Thoracic aorta (tissue), 2 donors: Measurements from ENCODE around the gene ROBO1. TPM values are rescaled to one million over a fixed set of nuclear protein-coding genes. Genes with fewer than 3 reads are reported as not detected.

Source experiments
- ATAC-seq: fragments of 150-250 bp; one replicate; pipeline ENCODE4 v1.8.0; 2017; ENCODE audit warnings: low read depth; ENCODE audit not compliant: insufficient number of reproducible peaks, low FRiP score
- DNase-seq: peaks from one replicate; pipeline ENCODE4 v3.0.0-alpha.2; 2020; ENCODE audit warnings: low spot score
- H3K27ac ChIP-seq, 2 donors: fragments of 200-600 bp; sonication (generic); 1 replicate in 1 of 2; 2 replicates in 1 of 2; pipeline ENCODE4 v1.5.1; 2016; ENCODE audit warnings: mild to moderate bottlenecking in 2 of 2, moderate library complexity in 2 of 2
- H3K27me3 ChIP-seq: fragments of 200-600 bp; sonication (generic); replicated peaks from 2 replicates; pipeline ENCODE4 v1.6.0; 2016; ENCODE audit warnings: mild to moderate bottlenecking; ENCODE audit not compliant: insufficient read depth
- H3K36me3 ChIP-seq: fragments of 200-600 bp; sonication (generic); one replicate; pipeline ENCODE4 v1.5.1; 2016
- H3K4me1 ChIP-seq, 2 donors: fragments of 200-600 bp; sonication (generic); 1 replicate in 1 of 2; 2 replicates in 1 of 2; pipeline versions ENCODE4 v1.5.1 to v1.6.0; 2016; ENCODE audit warnings: low read depth in 2 of 2, mild to moderate bottlenecking in 1 of 2; ENCODE audit not compliant: control insufficient read depth in 1 of 2
- H3K4me3 ChIP-seq: fragments of 200-600 bp; sonication (generic); 2 replicates; pipeline ENCODE4 v1.5.1; 2016; ENCODE audit warnings: mild to moderate bottlenecking
- H3K9me3 ChIP-seq: fragments of 200-600 bp; sonication (generic); 2 replicates; pipeline ENCODE4 v1.5.1; 2016
- CTCF ChIP-seq: fragments of 200-600 bp; sonication (generic); IDR thresholded peaks from one replicate; pipeline ENCODE4 v1.5.1; 2019; ENCODE audit warnings: antibody characterized with exemption
- total RNA-seq, 2 donors: library from RNA; depleted of rRNA; stranded (reverse); fragments of >200 nt; gene quantifications; one replicate each; pipeline versions ENCODE4 v1.1.0 to v1.2.3, GENCODE V29; 2016

ROBO1 gene
- total RNA-seq, 2 donors from 2014 or later = 13.3 to 24.4 TPM

DNA sequence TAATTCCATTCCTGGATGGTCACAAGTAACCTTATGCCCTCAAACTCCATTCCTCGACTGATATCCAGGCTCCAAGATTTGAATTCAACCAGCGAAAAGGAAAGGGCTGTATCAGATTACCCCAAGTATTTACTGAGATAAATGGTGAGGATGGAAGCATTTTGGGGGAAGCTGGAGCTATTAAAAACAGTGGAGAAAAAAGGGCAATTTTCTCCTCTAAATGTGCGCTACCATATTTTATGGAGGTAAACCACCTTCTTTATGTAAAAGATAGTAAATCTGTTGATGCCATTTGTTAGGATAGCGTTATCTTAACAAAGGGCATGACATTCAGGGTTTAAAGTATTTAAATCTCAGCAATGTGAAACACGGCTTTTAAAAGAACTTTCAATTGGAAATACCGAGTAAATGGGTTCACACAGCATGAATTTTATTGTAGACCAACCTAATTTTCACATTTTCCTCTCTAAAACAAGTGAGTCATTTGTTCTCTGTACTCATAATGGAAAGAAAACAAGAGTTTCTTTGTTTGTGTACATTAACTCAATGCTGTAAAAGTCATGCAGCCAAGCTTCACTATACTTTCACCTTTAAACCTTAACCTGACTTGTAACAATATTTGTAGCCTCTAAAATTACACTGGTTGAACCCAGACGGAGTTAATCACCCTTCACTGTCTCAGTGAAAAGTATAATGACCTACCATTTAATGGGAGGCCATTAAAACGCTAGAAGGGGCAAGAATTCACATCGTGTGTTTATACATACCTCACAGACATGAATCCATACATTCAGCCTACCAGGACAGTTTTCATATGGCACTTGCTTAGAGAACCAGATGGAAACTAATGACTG, 773.4 kb downstream of the ROBO1 start:
- ATAC-seq (no peak), DNase-seq (no peak)
- H3K9me3 ChIP-seq = peaks cover 15% of the 10 kb centered on the region
- no peaks in the 10 kb centered on the region for H3K4me1 ChIP-seq
- no peak overlapping the region for H3K27ac ChIP-seq
- no peaks in the 10 kb centered on the region for H3K27me3 ChIP-seq
- no peaks in the 10 kb centered on the region for H3K36me3 ChIP-seq
- no peak for TF ChIP-seq CTCF
- no peak overlapping the region for H3K4me3 ChIP-seq

DNA sequence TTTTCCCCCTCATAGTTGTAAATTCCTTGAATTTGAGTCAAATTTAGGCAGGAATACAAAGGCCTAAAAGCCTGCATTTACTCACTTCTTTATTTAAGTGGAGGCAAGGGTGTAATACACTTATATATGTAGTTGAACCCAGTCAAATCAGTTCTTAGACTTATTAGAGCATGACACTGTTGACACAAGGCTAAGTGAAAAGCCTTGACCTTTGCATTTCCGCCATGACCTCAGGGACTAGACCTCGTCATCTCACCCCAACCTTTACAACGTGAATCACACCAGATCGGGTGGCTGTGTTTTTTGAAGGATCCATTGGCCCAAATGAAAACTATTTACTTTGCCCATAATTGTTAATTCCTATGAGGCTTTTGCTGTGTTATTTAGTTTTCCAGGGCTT, 774.4 kb downstream of the ROBO1 start:
- peaks cover 15% of the 10 kb centered on the region for H3K9me3 ChIP-seq
- no peak for DNase-seq
- no peak for TF ChIP-seq CTCF
- H3K4me1 ChIP-seq = no peaks in the 10 kb centered on the region
- no peaks in the 10 kb centered on the region for H3K36me3 ChIP-seq
- H3K4me3 ChIP-seq = no peak overlapping the region
- no peak for ATAC-seq
- no peaks in the 10 kb centered on the region for H3K27me3 ChIP-seq
- H3K27ac ChIP-seq = no peak overlapping the region

DNA sequence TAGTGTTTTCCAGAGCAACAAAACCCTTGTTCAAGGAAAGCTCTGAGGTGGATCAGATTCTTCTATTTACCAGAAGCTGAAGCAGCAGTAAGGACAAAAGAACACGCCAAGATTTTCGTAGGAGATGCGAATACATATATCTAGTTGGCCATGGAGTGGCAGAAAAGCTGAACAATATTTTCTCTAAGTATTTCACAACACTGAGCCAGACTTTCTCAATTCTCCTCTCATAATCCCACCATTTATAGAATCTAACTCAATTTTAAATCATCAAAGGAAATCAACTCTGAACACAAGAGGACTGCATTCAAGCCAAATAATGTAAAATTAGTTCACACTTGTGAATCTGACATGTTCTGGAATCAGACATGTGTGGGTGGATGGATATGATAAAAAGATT, 775.0 kb downstream of the ROBO1 start:
- TF ChIP-seq CTCF = no peak
- Histone ChIP-seq H3K36me3 (no peaks in the 10 kb centered on the region), H3K9me3 (peaks cover 15% of the 10 kb centered on the region), H3K27me3 (no peaks in the 10 kb centered on the region), H3K4me1 (no peaks in the 10 kb centered on the region), H3K4me3 (no peak overlapping the region), H3K27ac (no peak overlapping the region)
- DNase-seq = no peak
- no peak for ATAC-seq

DNA sequence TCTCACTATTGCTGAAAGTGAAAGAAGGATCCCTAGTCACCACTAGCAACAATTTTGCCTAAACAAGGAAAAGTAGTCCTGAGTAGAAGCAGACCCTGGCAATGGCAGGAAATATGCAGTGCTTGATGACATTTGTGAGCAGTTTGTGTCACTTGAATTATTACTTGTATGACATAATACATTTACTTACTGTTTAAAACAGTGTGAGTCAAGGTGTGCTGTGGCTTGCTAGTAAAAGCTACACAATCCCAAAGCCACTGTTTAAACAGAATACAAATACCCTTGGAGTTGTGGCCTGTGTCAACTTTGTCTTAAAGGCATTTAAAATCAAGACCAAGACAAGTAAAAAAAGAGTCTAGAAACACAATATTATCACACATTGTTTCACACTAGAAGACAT, 775.4 kb downstream of the ROBO1 start:
- Histone ChIP-seq H3K36me3 (no peaks in the 10 kb centered on the region), H3K4me3 (no peak overlapping the region), H3K27me3 (no peaks in the 10 kb centered on the region), H3K27ac (no peak overlapping the region), H3K9me3 (peaks cover 15% of the 10 kb centered on the region), H3K4me1 (no peaks in the 10 kb centered on the region)
- DNase-seq (no peak), ATAC-seq (no peak)
- no peak for TF ChIP-seq CTCF

- no peaks in the 10 kb centered on the region for H3K4me1 ChIP-seq
- TF ChIP-seq CTCF = no peak
- H3K9me3 ChIP-seq = peaks cover 15% of the 10 kb centered on the region
- H3K27me3 ChIP-seq = no peaks in the 10 kb centered on the region
- ATAC-seq (no peak), DNase-seq (no peak)
- H3K36me3 ChIP-seq = no peaks in the 10 kb centered on the region
- H3K27ac ChIP-seq = no peak overlapping the region
- no peak overlapping the region for H3K4me3 ChIP-seq
Measured at GRCh38 chr3:78991656-78992055, 776.1 kb downstream of the ROBO1 start.
